ENCODE data around the gene MAOA. TPM values are rescaled to one million over a fixed set of nuclear protein-coding genes. Genes with fewer than 3 reads are reported as not detected.

MAOA gene
- total and polyA plus RNA-seq, 2 donors (not counting 3 experiments of a cell fraction or from before 2014, with no cell fraction given): 12.6 to 23.5 TPM

DNA sequence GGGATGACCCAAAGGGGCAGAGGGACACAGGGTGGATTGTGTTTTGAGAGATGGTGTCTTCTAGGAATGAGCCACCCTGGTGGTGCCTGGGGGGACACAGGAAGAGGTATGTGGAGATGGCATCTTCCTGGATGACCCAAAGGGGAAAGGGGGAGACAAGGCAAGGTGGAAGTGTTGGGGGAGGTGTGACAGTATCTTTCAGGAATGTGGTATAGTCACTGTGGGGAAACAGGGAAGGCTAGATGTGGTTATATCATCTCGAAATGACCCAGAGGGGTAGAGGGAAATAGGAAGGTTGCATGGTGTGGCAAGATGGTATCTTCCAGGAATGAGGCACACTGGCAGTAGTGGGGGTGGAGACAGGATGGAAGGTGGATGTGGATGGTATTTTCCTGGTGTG lies 62.9 kb downstream of the MAOA start:
- H3K4me1 ChIP-seq (ENCODE audit: control insufficient read depth, extremely low read depth, insufficient read depth, low read length): no peaks in the 10 kb centered on the region
- intact Hi-C loops (cut with micrococcal nuclease): no loop called here
- no peaks in the 10 kb centered on the region for H3K27me3 ChIP-seq (ENCODE audit: control insufficient read depth in 2 of 2, insufficient read depth in 2 of 2, low read length in 2 of 2)
- dilution Hi-C loops (cut with MboI; ENCODE audit: extremely low pct_ligation_motif_present, low sequenced_read_pairs): no loop called here
- no peak for FAIRE-seq
- DNase-seq (ENCODE audit: low read depth, low spot score): no peak
- no peaks in the 10 kb centered on the region for H3K79me2 ChIP-seq (ENCODE audit: control insufficient read depth, insufficient read depth, low read length)
- ChIA-PET POLR2A (no interaction called here), CTCF (no interaction called here)
- no peaks in the 10 kb centered on the region for H3K9me1 ChIP-seq (replicated peaks; ENCODE audit: control insufficient read depth, extremely low read depth, insufficient read depth, low read length)
- H3K36me3 ChIP-seq (ENCODE audit: control insufficient read depth in 2 of 2, extremely low read depth in 1 of 2, insufficient read depth in 2 of 2, low read length in 2 of 2): no peaks in the 10 kb centered on the region
- H3K4me3 ChIP-seq (replicated peaks in 1 of 3; ENCODE audit: insufficient read depth in 1 of 3, low read depth in 1 of 3, low read length in 3 of 3): no peak overlapping the region
- BruUV-seq (replicated peaks): no TSS peak
- no peak overlapping the region for H3K9ac ChIP-seq (replicated peaks; ENCODE audit: extremely low read depth, insufficient read depth, low read length)
- H3K4me2 ChIP-seq (ENCODE audit: insufficient read depth, low read length): no peak overlapping the region
- no peak overlapping the region for H3K27ac ChIP-seq (ENCODE audit: insufficient read depth, low read depth, low read length)
- no peaks in the 10 kb centered on the region for H3K9me3 ChIP-seq (replicated peaks; ENCODE audit: control insufficient read depth, insufficient read depth, low read length)
- no peaks in the 10 kb centered on the region for H4K20me1 ChIP-seq (replicated peaks; ENCODE audit: control insufficient read depth, extremely low read depth, insufficient read depth, low read length)
- TF ChIP-seq, protein P1, sequence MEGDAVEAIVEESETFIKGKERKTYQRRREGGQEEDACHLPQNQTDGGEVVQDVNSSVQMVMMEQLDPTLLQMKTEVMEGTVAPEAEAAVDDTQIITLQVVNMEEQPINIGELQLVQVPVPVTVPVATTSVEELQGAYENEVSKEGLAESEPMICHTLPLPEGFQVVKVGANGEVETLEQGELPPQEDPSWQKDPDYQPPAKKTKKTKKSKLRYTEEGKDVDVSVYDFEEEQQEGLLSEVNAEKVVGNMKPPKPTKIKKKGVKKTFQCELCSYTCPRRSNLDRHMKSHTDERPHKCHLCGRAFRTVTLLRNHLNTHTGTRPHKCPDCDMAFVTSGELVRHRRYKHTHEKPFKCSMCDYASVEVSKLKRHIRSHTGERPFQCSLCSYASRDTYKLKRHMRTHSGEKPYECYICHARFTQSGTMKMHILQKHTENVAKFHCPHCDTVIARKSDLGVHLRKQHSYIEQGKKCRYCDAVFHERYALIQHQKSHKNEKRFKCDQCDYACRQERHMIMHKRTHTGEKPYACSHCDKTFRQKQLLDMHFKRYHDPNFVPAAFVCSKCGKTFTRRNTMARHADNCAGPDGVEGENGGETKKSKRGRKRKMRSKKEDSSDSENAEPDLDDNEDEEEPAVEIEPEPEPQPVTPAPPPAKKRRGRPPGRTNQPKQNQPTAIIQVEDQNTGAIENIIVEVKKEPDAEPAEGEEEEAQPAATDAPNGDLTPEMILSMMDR (IDR thresholded peaks at IDR 0.05; ENCODE audit: extremely low read depth in 1 of 2, insufficient read depth in 1 of 2, low read depth in 1 of 2, low read length in 2 of 2): no peak
- TF ChIP-seq POLR2AphosphoS5 (IDR thresholded peaks at IDR 0.05; ENCODE audit: insufficient read depth, low read depth, low read length) (no peak), EZH2 (IDR thresholded peaks at IDR 0.05; ENCODE audit: borderline replicate concordance, low read depth, low read length, severe bottlenecking) (no peak), POLR2A (IDR thresholded peaks at IDR 0.05; ENCODE audit: low read depth, low read length) (no peak), JUN (IDR thresholded peaks at IDR 0.05; ENCODE audit: borderline replicate concordance, insufficient read depth, insufficient read length, low read depth) (no peak), MAX (IDR thresholded peaks at IDR 0.05; ENCODE audit: insufficient read depth, insufficient read length) (no peak), FOS (IDR thresholded peaks at IDR 0.05; ENCODE audit: borderline replicate concordance, insufficient read depth, low read length) (no peak), MYC (IDR thresholded peaks at IDR 0.05; ENCODE audit: low read depth, low read length) (no peak), GATA2 (IDR thresholded peaks at IDR 0.05; ENCODE audit: insufficient read depth, insufficient read length, low read depth, low read length) (no peak)
- no peak overlapping the region for H2AFZ ChIP-seq (ENCODE audit: low read depth, low read length)
